OCI-LY7 (cell line): ENCODE results near the gene ATP11C.

ENCODE experiments used
- EZH2phosphoT487 ChIP-seq: fragments of 200-600 bp; sonication (generic); IDR thresholded peaks from 2 replicates; pipeline ENCODE4 v1.6.1; 2018; ENCODE audit warnings: low read depth, borderline replicate concordance, mild to moderate bottlenecking, mixed run types, antibody characterized with exemption, low read length, moderate library complexity, mixed read lengths
- TF ChIP-seq, protein P1 (sequence below): fragments of 200-600 bp; sonication (generic); conservative IDR thresholded peaks from 2 replicates; pipeline ENCODE4 v1.5.1; 2014; ENCODE audit warnings: mild to moderate bottlenecking, antibody characterized with exemption, low read length, moderate library complexity, mixed read lengths

DNA sequence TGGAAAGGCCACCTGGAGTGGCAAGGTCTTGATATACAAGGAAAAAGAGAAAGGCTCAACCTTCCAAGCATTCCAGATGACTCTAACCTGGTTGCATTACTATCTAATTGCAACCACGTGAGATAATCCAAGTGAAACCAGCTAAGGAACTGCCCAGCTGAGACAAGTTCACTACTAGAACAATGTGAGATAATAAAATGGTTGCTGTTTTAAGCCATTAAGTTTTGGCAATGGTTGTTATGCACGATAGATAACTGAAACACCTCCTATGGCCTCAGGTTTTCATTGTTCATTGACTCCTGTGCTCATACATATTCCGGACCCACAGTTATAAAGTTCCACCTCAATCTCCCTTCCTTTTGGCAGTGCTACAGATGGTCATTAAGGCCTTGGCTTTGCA, 41.6 kb upstream of the ATP11C start:
- TF ChIP-seq, protein P1, sequence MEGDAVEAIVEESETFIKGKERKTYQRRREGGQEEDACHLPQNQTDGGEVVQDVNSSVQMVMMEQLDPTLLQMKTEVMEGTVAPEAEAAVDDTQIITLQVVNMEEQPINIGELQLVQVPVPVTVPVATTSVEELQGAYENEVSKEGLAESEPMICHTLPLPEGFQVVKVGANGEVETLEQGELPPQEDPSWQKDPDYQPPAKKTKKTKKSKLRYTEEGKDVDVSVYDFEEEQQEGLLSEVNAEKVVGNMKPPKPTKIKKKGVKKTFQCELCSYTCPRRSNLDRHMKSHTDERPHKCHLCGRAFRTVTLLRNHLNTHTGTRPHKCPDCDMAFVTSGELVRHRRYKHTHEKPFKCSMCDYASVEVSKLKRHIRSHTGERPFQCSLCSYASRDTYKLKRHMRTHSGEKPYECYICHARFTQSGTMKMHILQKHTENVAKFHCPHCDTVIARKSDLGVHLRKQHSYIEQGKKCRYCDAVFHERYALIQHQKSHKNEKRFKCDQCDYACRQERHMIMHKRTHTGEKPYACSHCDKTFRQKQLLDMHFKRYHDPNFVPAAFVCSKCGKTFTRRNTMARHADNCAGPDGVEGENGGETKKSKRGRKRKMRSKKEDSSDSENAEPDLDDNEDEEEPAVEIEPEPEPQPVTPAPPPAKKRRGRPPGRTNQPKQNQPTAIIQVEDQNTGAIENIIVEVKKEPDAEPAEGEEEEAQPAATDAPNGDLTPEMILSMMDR = no peak
- no peak for TF ChIP-seq EZH2phosphoT487
